ENCODE results near the gene ATP11A. TPM values are rescaled to one million over a fixed set of nuclear protein-coding genes. Genes with fewer than 3 reads are reported as not detected.
A peak's percentile ranks its signal among the peaks of the same experiment; 100 is the strongest.

ATP11A gene
- total RNA-seq, 3 donors from 2014 or later = 15.5 to 28.7 (median 19.4) TPM

DNA sequence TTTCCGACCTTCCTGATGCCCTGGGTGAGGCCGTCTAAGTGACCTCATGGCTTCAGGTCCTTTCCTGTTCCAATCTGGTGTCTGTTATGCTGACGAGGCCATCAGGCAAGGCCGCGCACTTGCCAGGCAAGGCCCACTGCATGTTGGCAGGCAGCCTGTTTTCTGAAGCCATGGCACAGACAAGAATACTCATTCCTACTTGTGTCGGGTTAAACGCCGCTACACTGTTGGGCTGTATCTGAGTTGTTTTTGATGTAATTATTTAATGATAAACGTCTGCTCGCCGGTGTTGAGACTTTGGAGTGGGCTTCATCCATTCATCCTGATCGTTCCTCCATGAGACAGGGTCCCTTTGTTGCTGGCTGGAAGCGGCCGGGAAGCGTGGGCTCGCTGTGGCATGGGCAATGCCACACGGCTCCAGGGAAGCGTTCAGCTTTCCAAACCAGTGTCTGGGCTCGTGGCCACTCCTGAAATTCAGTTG lies 92.1 kb downstream of the ATP11A start:
- no peaks in the 10 kb centered on the region for H3K9me3 ChIP-seq
- DNase-seq (no peak), ATAC-seq (no peak)
- TF ChIP-seq, protein P1, sequence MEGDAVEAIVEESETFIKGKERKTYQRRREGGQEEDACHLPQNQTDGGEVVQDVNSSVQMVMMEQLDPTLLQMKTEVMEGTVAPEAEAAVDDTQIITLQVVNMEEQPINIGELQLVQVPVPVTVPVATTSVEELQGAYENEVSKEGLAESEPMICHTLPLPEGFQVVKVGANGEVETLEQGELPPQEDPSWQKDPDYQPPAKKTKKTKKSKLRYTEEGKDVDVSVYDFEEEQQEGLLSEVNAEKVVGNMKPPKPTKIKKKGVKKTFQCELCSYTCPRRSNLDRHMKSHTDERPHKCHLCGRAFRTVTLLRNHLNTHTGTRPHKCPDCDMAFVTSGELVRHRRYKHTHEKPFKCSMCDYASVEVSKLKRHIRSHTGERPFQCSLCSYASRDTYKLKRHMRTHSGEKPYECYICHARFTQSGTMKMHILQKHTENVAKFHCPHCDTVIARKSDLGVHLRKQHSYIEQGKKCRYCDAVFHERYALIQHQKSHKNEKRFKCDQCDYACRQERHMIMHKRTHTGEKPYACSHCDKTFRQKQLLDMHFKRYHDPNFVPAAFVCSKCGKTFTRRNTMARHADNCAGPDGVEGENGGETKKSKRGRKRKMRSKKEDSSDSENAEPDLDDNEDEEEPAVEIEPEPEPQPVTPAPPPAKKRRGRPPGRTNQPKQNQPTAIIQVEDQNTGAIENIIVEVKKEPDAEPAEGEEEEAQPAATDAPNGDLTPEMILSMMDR (IDR thresholded peaks at IDR 0.05) = no peak
- H3K4me3 ChIP-seq = no peak overlapping the region
- H3K36me3 ChIP-seq (ENCODE audit: low read depth) = no peaks in the 10 kb centered on the region
- H3K4me1 ChIP-seq (ENCODE audit: low read depth) = no peaks in the 10 kb centered on the region
- intact Hi-C loops (cut with DNase I, micrococcal nuclease) = no loop called here

- intact Hi-C loops (cut with DNase I, micrococcal nuclease) = no loop called here
These were observed 92.7 kb downstream of the ATP11A start for GRCh38 chr13:112782429-112783010.

DNA sequence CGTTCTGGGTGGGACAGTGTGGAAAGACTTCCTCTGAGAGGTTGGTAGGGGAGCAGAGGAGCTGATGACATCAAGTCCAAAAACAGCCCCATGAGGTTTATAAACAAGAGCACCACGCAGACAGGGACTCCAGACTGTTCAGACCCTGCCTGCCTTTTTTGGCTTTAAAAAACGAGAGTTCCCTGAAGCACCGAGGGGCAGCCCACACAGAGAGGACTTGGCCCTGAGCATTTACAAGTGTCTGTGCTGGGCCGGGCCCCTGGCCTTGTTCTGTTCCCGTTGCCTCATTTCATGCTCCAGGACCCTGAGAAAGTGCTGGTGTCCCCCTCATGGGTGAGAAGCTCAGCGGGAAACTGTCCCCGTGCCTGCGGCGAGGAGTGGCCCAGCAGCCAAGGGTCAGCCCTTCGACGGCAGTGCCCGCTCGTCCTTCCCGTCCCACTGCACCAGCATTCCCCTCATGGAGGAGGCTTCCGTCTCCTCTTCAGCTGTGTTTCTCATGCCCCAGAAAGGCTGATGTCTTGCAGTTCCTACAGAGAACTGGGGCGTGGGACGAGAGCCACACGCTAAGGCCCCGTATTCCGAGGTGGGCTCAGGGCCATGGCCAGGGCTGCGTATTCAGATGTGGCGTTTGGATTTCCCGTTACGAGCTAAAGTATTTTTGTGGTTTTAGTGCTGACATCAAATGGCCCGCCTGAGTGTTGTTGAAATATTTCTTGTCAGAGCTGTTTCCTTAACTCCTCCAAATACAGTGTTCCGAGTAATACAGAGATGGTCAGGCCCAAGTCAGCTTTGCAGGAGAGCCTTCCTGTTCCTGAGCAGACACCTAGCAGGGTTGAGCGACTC lies 93.5 kb downstream of the ATP11A start:
- Histone ChIP-seq H3K9me3 (no peaks in the 10 kb centered on the region), H3K4me3 (no peak overlapping the region), H3K4me1 (ENCODE audit: low read depth) (no peaks in the 10 kb centered on the region), H3K36me3 (ENCODE audit: low read depth) (no peaks in the 10 kb centered on the region)
- no peak for ATAC-seq
- DNase-seq = peak in 1 of 3 donors; percentile 34
- TF ChIP-seq, protein P1 (IDR thresholded peaks at IDR 0.05) = no peak
- intact Hi-C loops (cut with DNase I, micrococcal nuclease) = no loop called here

More at GRCh38 chr13:112782429-112783010, 92.7 kb downstream of the ATP11A start:
- Histone ChIP-seq H3K4me3 (no peak overlapping the region), H3K4me1 (ENCODE audit: low read depth) (no peaks in the 10 kb centered on the region), H3K36me3 (ENCODE audit: low read depth) (no peaks in the 10 kb centered on the region), H3K9me3 (no peaks in the 10 kb centered on the region)
- DNase-seq (no peak), ATAC-seq (no peak)
- TF ChIP-seq, protein P1 (IDR thresholded peaks at IDR 0.05) = no peak

- TF ChIP-seq, protein P1 (IDR thresholded peaks at IDR 0.05) = no peak
- ATAC-seq = no peak
These were observed 94.1 kb downstream of the ATP11A start for GRCh38 chr13:112783978-112784371.

DNA sequence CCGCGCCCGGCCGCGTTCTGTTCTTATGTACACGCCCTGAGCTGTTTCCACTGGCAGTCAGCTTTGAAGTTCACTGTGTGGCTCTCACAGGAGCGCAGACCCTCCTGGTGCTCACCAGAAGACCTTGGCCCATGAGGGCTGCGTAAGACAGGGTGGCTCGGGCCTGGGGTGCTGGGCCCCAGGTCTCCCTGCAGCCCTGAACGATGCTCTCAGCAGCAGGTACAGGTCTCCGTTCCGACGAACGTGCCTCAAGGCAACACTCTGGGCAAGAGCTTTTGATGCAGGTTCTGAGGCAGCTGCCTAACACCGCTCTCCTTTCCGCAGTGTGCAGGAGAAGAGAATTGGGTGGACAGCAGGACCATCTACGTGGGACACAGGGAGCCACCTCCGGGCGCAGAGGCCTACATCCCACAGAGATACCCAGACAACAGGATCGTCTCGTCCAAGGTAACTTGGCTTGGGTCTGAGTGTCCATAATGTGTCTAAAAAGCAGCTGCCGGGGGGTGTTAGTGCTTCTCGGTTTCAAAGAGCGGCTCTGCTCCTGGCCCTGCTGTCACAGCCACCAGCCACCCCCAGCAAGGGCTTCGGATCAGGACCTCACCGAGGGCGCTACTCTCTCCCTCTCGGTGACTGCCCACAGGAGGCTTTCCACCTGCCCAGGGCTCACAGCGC lies 95.1 kb downstream of the ATP11A start:
- H3K9me3 ChIP-seq = no peaks in the 10 kb centered on the region
- H3K36me3 ChIP-seq (ENCODE audit: low read depth) = no peaks in the 10 kb centered on the region
- ATAC-seq (no peak), DNase-seq (peak in 1 of 3 donors; percentile 38)
- intact Hi-C loops (cut with DNase I, micrococcal nuclease) = no loop called here
- H3K4me3 ChIP-seq = no peak overlapping the region
- TF ChIP-seq, protein P1 (IDR thresholded peaks at IDR 0.05) = no peak
- H3K4me1 ChIP-seq (ENCODE audit: low read depth) = no peaks in the 10 kb centered on the region

More at GRCh38 chr13:112783978-112784371, 94.1 kb downstream of the ATP11A start:
- Histone ChIP-seq H3K9me3 (no peaks in the 10 kb centered on the region), H3K4me3 (no peak overlapping the region), H3K36me3 (ENCODE audit: low read depth) (no peaks in the 10 kb centered on the region), H3K4me1 (ENCODE audit: low read depth) (no peaks in the 10 kb centered on the region)
- intact Hi-C loops (cut with DNase I, micrococcal nuclease) = no loop called here
- no peak for DNase-seq

Measured in mucosa of descending colon (tissue), 3 donors.